Osteocyte (in vitro differentiated cells): ENCODE data around the gene VPS13A. TPM values are rescaled to one million over a fixed set of nuclear protein-coding genes. Genes with fewer than 3 reads are reported as not detected.
"Not testable (repeated sequence)": the region's sequence is repeated elsewhere in the genome, so short reads cannot be mapped to it uniquely, and the experiment has no call there.

ENCODE experiments used
- DNase-seq: peaks from one replicate; pipeline ENCODE4 v3.0.0; 2021; ENCODE audit warnings: mixed read lengths; ENCODE audit not compliant: unreplicated experiment; ENCODE audit errors: extremely low spot score
- H3K27ac Mint-ChIP-seq: one replicate; pipeline ENCODE4 v1.8.0; 2021; ENCODE audit warnings: mild to moderate bottlenecking, mixed read lengths; ENCODE audit not compliant: unreplicated experiment
- H3K27me3 Mint-ChIP-seq: one replicate; pipeline ENCODE4 v1.8.0; 2021; ENCODE audit warnings: mixed read lengths; ENCODE audit not compliant: unreplicated experiment
- H3K36me3 Mint-ChIP-seq: one replicate; pipeline ENCODE4 v1.8.0; 2021; ENCODE audit warnings: mixed read lengths; ENCODE audit not compliant: unreplicated experiment
- H3K4me1 Mint-ChIP-seq: one replicate; pipeline ENCODE4 v1.8.0; 2021; ENCODE audit warnings: mixed read lengths; ENCODE audit not compliant: unreplicated experiment
- H3K4me3 Mint-ChIP-seq: one replicate; pipeline ENCODE4 v1.8.0; 2021; ENCODE audit warnings: mild to moderate bottlenecking, moderate library complexity, mixed read lengths; ENCODE audit not compliant: unreplicated experiment
- H3K9me3 Mint-ChIP-seq: one replicate; pipeline ENCODE4 v1.8.0; 2021; ENCODE audit warnings: mixed read lengths; ENCODE audit not compliant: unreplicated experiment
- total RNA-seq: library from RNA; stranded (reverse); gene quantifications from 2 replicates; pipeline ENCODE4 v1.2.1, GENCODE V29; 2021
- TF ChIP-seq, protein P1 (sequence below): fragments of 200-600 bp; sonication (generic); IDR thresholded peaks from 2 replicates; pipeline ENCODE4 v1.5.0; 2021; ENCODE audit warnings: antibody characterized with exemption, mild to moderate bottlenecking, moderate library complexity

VPS13A gene
- total RNA-seq, 1 donor from 2014 or later: 31.4 TPM

DNA sequence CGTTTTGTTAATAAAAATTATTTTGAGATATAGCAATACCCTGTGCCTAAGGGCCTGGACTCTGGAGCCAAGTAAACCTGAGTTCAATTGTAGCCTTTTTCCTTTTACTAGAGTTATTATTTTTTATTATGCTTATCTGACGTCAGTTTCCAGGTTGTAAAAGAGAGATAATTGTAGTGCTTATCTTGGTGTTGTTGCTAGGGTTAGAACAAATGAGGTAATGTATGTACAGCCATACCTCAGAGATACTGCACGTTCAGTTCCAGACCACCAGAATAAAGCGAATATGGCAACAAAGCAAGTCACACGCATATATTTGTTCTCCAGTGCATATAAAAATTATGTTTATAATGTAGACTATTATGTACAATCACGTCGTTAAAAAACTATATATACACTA is 215.0 kb downstream of the VPS13A start:
- H3K4me1 Mint-ChIP-seq: no peaks in the 10 kb centered on the region
- peaks cover 5% of the 10 kb centered on the region for H3K9me3 Mint-ChIP-seq
- H3K27me3 Mint-ChIP-seq: no peaks in the 10 kb centered on the region
- TF ChIP-seq, protein P1, sequence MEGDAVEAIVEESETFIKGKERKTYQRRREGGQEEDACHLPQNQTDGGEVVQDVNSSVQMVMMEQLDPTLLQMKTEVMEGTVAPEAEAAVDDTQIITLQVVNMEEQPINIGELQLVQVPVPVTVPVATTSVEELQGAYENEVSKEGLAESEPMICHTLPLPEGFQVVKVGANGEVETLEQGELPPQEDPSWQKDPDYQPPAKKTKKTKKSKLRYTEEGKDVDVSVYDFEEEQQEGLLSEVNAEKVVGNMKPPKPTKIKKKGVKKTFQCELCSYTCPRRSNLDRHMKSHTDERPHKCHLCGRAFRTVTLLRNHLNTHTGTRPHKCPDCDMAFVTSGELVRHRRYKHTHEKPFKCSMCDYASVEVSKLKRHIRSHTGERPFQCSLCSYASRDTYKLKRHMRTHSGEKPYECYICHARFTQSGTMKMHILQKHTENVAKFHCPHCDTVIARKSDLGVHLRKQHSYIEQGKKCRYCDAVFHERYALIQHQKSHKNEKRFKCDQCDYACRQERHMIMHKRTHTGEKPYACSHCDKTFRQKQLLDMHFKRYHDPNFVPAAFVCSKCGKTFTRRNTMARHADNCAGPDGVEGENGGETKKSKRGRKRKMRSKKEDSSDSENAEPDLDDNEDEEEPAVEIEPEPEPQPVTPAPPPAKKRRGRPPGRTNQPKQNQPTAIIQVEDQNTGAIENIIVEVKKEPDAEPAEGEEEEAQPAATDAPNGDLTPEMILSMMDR: no peak
- peaks cover 13% of the 10 kb centered on the region for H3K36me3 Mint-ChIP-seq
- no peak overlapping the region for H3K4me3 Mint-ChIP-seq
- H3K27ac Mint-ChIP-seq: no peak overlapping the region
- no peak for DNase-seq

GRCh38 chr9:77398581-77398980 is 221.2 kb downstream of the VPS13A start:
- not testable (repeated sequence) for H3K27ac Mint-ChIP-seq, H3K9me3 Mint-ChIP-seq, H3K27me3 Mint-ChIP-seq, H3K4me3 Mint-ChIP-seq, H3K36me3 Mint-ChIP-seq, DNase-seq
- peaks cover 12% of the 10 kb centered on the region for H3K4me1 Mint-ChIP-seq

GRCh38 chr9:77399964-77400363 is 222.6 kb downstream of the VPS13A start:
- Mint-ChIP-seq H3K4me3 (no peak overlapping the region), H3K9me3 (no peaks in the 10 kb centered on the region), H3K4me1 (peaks cover 12% of the 10 kb centered on the region), H3K36me3 (peaks cover 4% of the 10 kb centered on the region), H3K27me3 (no peaks in the 10 kb centered on the region), H3K27ac (no peak overlapping the region)
- no peak for DNase-seq
- TF ChIP-seq, protein P1: no peak

- Mint-ChIP-seq H3K9me3 (no peaks in the 10 kb centered on the region), H3K36me3 (peaks cover 15% of the 10 kb centered on the region), H3K27ac (no peak overlapping the region), H3K4me1 (peaks cover 12% of the 10 kb centered on the region), H3K4me3 (no peak overlapping the region), H3K27me3 (no peaks in the 10 kb centered on the region)
- TF ChIP-seq, protein P1: no peak
- DNase-seq: no peak
Observed at GRCh38 chr9:77402286-77402685, 225.0 kb downstream of the VPS13A start.

DNA sequence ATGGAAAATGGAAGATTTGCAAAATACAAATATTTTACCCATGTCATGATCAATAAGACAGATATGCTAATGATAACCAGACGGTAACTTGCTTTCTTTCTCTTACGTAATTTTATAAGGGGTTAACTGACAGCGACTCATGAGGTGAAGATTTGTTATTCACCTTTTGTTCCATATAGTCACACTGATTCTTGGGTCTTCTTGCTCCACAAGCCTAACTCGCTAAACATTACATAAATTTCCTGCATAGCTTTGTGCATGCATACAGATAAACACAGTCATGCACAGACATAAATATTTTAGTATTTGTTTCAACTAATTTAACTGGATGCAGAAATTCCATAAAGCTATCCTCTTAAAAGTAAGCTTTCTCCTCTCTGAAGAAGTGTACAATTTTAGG is 225.9 kb downstream of the VPS13A start:
- TF ChIP-seq, protein P1: no peak
- Mint-ChIP-seq H3K4me3 (no peak overlapping the region), H3K9me3 (peaks cover 5% of the 10 kb centered on the region), H3K27ac (no peak overlapping the region), H3K36me3 (peaks cover 21% of the 10 kb centered on the region), H3K4me1 (peaks cover 12% of the 10 kb centered on the region), H3K27me3 (no peaks in the 10 kb centered on the region)
- DNase-seq: no peak

GRCh38 chr9:77408521-77408920 is 231.2 kb downstream of the VPS13A start:
- not testable (repeated sequence) for DNase-seq, H3K4me1 Mint-ChIP-seq, H3K4me3 Mint-ChIP-seq, H3K27ac Mint-ChIP-seq, H3K27me3 Mint-ChIP-seq
- Mint-ChIP-seq H3K9me3 (peaks cover 13% of the 10 kb centered on the region), H3K36me3 (peaks cover 36% of the 10 kb centered on the region)
